Subcutaneous adipose tissue (tissue), 4 donors: ENCODE data around the gene PDILT. TPM values are rescaled to one million over a fixed set of nuclear protein-coding genes. Genes with fewer than 3 reads are reported as not detected.

Experiments used
- total RNA-seq, 4 donors: library from RNA; depleted of rRNA; stranded (reverse); fragments of >200 nt; gene quantifications; one replicate each; pipeline ENCODE4 v1.1.0, GENCODE V29; 2016
- TF ChIP-seq, protein P1 (sequence below): fragments of 450-650 bp; IDR thresholded peaks from one replicate; pipeline ENCODE4 v1.5.1; 2016; ENCODE audit warnings: low read depth, mild to moderate bottlenecking, control low read depth, antibody characterized with exemption, moderate library complexity

The PDILT gene
- total RNA-seq, 4 donors from 2014 or later = not detected

GRCh38 chr16:20310421-20311395 is 93.8 kb downstream of the PDILT start:
- TF ChIP-seq, protein P1, sequence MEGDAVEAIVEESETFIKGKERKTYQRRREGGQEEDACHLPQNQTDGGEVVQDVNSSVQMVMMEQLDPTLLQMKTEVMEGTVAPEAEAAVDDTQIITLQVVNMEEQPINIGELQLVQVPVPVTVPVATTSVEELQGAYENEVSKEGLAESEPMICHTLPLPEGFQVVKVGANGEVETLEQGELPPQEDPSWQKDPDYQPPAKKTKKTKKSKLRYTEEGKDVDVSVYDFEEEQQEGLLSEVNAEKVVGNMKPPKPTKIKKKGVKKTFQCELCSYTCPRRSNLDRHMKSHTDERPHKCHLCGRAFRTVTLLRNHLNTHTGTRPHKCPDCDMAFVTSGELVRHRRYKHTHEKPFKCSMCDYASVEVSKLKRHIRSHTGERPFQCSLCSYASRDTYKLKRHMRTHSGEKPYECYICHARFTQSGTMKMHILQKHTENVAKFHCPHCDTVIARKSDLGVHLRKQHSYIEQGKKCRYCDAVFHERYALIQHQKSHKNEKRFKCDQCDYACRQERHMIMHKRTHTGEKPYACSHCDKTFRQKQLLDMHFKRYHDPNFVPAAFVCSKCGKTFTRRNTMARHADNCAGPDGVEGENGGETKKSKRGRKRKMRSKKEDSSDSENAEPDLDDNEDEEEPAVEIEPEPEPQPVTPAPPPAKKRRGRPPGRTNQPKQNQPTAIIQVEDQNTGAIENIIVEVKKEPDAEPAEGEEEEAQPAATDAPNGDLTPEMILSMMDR = no peak

- TF ChIP-seq, protein P1 = no peak
Observed at GRCh38 chr16:20309786-20310185, 94.8 kb downstream of the PDILT start.

Other genes starting within 250 kb of the PDILT start
- not detected for gene GP2, start 77.2 kb downstream of the PDILT start, total RNA-seq
- not detected for gene UMOD, start 52.0 kb downstream of the PDILT start, total RNA-seq
- gene ACSM5, start 4.8 kb upstream of the PDILT start, total RNA-seq = 10 to 100 TPM; 30.6 to 68.9 (median 51.8) TPM
- under 1 TPM in 1 of 4 donors, not detected in 3; 0.85 TPM for gene ACSM2A, start 46.8 kb upstream of the PDILT start, total RNA-seq
- not detected for gene ACSM2B, start 171.6 kb upstream of the PDILT start, total RNA-seq